ENCODE data around the gene SLC26A2. TPM values are rescaled to one million over a fixed set of nuclear protein-coding genes. Genes with fewer than 3 reads are reported as not detected.
"Not testable (repeated sequence)": the region's sequence is repeated elsewhere in the genome, so short reads cannot be mapped to it uniquely, and the experiment has no call there.

The SLC26A2 gene
- total RNA-seq, 1 donor from 2014 or later = 11.0 TPM

- H3K9me3 Mint-ChIP-seq = no peaks in the 10 kb centered on the region
- ChIA-PET CTCF (no interaction called here), POLR2A (interaction anchor here (0.7 kb wide), 1 partner anchor 440 kb away, joined by 3 read pairs; no protein-coding TSS in a partner anchor)
- no peak for TF ChIP-seq CTCF (IDR thresholded peaks at IDR 0.05)
- H3K27me3 Mint-ChIP-seq = no peaks in the 10 kb centered on the region
- no peak overlapping the region for H3K4me3 Mint-ChIP-seq
- intact Hi-C loops (cut with micrococcal nuclease) = no loop called here
- no peak for DNase-seq
- peaks cover 91% of the 10 kb centered on the region for H3K36me3 Mint-ChIP-seq (ENCODE audit: low read depth)
- no peak overlapping the region for H3K27ac Mint-ChIP-seq
- H3K4me1 Mint-ChIP-seq = no peaks in the 10 kb centered on the region
- no peak for ATAC-seq (ENCODE audit: low read depth)
Measured at GRCh38 chr5:150022158-150022531, 61.6 kb downstream of the SLC26A2 start.

GRCh38 chr5:150022681-150023080 lies 62.1 kb downstream of the SLC26A2 start:
- TF ChIP-seq CTCF (IDR thresholded peaks at IDR 0.05) = no peak
- ChIA-PET POLR2A (interaction anchor here (0.7 kb wide), 2 partner anchors 18 to 439 kb away, joined by 3 to 5 read pairs; no protein-coding TSS in a partner anchor), CTCF (no interaction called here)
- ATAC-seq (ENCODE audit: low read depth) (no peak), DNase-seq (no peak)
- Mint-ChIP-seq H3K27me3 (no peaks in the 10 kb centered on the region), H3K9me3 (no peaks in the 10 kb centered on the region), H3K27ac (no peak overlapping the region), H3K4me3 (no peak overlapping the region), H3K4me1 (no peaks in the 10 kb centered on the region), H3K36me3 (ENCODE audit: low read depth) (peaks cover 90% of the 10 kb centered on the region)
- intact Hi-C loops (cut with micrococcal nuclease) = no loop called here

- POLR2A ChIA-PET = interaction anchor here (0.7 kb wide), 1 partner anchor 19 kb away, joined by 5 read pairs; no protein-coding TSS in a partner anchor
- DNase-seq = no peak
- intact Hi-C loops (cut with micrococcal nuclease) = no loop called here
- CTCF ChIA-PET = no interaction called here
- no peak for ATAC-seq (ENCODE audit: low read depth)
- Mint-ChIP-seq H3K9me3 (no peaks in the 10 kb centered on the region), H3K4me3 (no peak overlapping the region), H3K27ac (no peak overlapping the region), H3K36me3 (ENCODE audit: low read depth) (peaks cover 93% of the 10 kb centered on the region), H3K27me3 (no peaks in the 10 kb centered on the region), H3K4me1 (no peaks in the 10 kb centered on the region)
- TF ChIP-seq CTCF (IDR thresholded peaks at IDR 0.05) = no peak
Measured at GRCh38 chr5:150023136-150023535, 62.6 kb downstream of the SLC26A2 start.

DNA sequence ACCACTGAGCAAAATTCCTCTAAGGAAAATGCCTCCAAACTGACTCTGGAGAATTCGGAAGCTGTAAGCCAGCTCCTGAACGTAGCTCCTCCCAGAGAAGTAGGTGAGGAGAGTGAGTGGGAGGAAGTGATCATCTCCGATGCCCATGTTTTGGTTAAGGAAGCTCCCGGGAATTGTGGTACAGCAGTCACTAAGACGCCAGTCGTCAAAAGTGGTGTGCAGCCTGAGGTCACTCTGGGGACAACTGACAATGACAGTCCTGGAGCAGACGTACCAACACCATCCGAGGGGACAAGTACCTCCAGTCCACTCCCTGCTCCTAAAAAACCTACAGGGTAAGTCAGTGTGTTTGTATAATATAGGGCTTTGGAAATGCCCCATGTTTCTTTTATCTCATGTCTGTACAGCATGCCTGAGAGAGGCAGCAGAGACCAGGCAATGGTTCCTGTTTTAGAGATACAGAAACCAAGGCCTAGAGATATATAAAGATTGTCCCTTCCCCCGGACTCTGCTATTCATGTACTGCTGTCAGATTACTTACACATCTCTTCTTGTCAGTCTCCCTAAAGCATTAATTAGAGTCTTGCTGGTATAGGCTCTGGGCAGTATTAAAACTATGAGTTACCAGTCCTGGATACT lies 63.9 kb downstream of the SLC26A2 start:
- Mint-ChIP-seq H3K27ac (no peak overlapping the region), H3K27me3 (no peaks in the 10 kb centered on the region), H3K4me3 (no peak overlapping the region), H3K9me3 (no peaks in the 10 kb centered on the region), H3K36me3 (ENCODE audit: low read depth) (peaks cover 91% of the 10 kb centered on the region), H3K4me1 (no peaks in the 10 kb centered on the region)
- intact Hi-C loops (cut with micrococcal nuclease) = no loop called here
- ChIA-PET POLR2A (no interaction called here), CTCF (no interaction called here)
- no peak for TF ChIP-seq CTCF (IDR thresholded peaks at IDR 0.05)
- DNase-seq (no peak), ATAC-seq (ENCODE audit: low read depth) (no peak)

GRCh38 chr5:150026682-150027172 lies 66.2 kb downstream of the SLC26A2 start:
- POLR2A ChIA-PET = no interaction called here
- no peaks in the 10 kb centered on the region for H3K4me1 Mint-ChIP-seq
- no peak overlapping the region for H3K27ac Mint-ChIP-seq
- DNase-seq (no peak), ATAC-seq (ENCODE audit: low read depth) (no peak)
- H3K9me3 Mint-ChIP-seq = no peaks in the 10 kb centered on the region
- peaks cover 87% of the 10 kb centered on the region for H3K36me3 Mint-ChIP-seq (ENCODE audit: low read depth)
- no peak for TF ChIP-seq CTCF (IDR thresholded peaks at IDR 0.05)
- intact Hi-C loops (cut with micrococcal nuclease) = no loop called here
- no peak overlapping the region for H3K4me3 Mint-ChIP-seq
- no peaks in the 10 kb centered on the region for H3K27me3 Mint-ChIP-seq
- CTCF ChIA-PET = no interaction called here

DNA sequence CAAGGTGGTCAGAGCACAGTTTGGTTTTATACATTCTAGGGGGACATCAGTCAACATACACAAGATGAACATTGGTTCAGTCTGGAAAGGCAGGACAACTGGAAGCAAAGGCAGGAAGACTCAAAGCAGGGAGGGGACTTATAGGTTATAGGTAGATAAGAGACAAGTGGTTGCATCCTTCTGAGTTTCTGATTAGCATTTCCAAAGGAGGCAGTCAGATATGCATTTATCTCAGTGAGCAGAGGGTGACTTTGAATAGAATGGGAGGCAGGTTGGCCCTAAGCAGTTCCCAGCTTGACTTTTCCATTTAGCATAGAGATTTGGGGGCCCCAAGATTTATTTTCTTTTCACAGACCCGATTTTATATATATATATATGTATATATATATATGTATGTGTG lies 67.5 kb downstream of the SLC26A2 start:
- H3K4me1 Mint-ChIP-seq = not testable (repeated sequence)

More for the DNA sequence above, 67.5 kb downstream of the SLC26A2 start:
- H3K27ac Mint-ChIP-seq; intact Hi-C loops (cut with micrococcal nuclease); H3K9me3 Mint-ChIP-seq; H3K4me3 Mint-ChIP-seq; CTCF ChIA-PET; DNase-seq; ATAC-seq (ENCODE audit: low read depth); H3K27me3 Mint-ChIP-seq; POLR2A ChIA-PET: not testable (repeated sequence)
- H3K36me3 Mint-ChIP-seq (ENCODE audit: low read depth) = peaks cover 87% of the 10 kb centered on the region

Data from activated B cell treated with CpG ODN at 0.5 μM for 24 hours (primary cell).